Sciatic nerve (tissue), 2 donors: ENCODE data around the gene BEAN1. TPM values are rescaled to one million over a fixed set of nuclear protein-coding genes. Genes with fewer than 3 reads are reported as not detected.
"Not testable (repeated sequence)": the region's sequence is repeated elsewhere in the genome, so short reads cannot be mapped to it uniquely, and the experiment has no call there.

Experiments
- ATAC-seq: fragments of 200-7000 bp; cut with Tn5 transposase; one replicate; pipeline ENCODE4 v1.9.1; 2020; ENCODE audit warnings: mild to moderate bottlenecking, moderate library complexity
- DNase-seq: peaks from one replicate; pipeline ENCODE4 v3.0.0-alpha.2; 2020; ENCODE audit warnings: low spot score
- intact Hi-C: fragments of 100-400 bp; cut with DNase I; formaldehyde crosslinking; loops from one replicate; pipeline ENCODE4 v1.14.2; 2022
- total RNA-seq: library from RNA; stranded (reverse); fragmentation: NEBNext Ultra II Directional; extraction: Animal tissue kit (Norgen Biotek cat#: 25700); gene quantifications from one replicate; pipeline ENCODE4 v1.2.1, GENCODE V29; 2021
- donor health status: DM: no; HTN: no; CAD: no.
- donor health status: DM: no; HTN: no; CAD: no.

Gene BEAN1
- total RNA-seq, 1 donor from 2014 or later = 1.8 TPM

GRCh38 chr16:66458292-66458691, 31.2 kb downstream of the BEAN1 start:
- ATAC-seq (no peak), DNase-seq (peak; percentile 23)
- intact Hi-C loops = no loop called here

DNA sequence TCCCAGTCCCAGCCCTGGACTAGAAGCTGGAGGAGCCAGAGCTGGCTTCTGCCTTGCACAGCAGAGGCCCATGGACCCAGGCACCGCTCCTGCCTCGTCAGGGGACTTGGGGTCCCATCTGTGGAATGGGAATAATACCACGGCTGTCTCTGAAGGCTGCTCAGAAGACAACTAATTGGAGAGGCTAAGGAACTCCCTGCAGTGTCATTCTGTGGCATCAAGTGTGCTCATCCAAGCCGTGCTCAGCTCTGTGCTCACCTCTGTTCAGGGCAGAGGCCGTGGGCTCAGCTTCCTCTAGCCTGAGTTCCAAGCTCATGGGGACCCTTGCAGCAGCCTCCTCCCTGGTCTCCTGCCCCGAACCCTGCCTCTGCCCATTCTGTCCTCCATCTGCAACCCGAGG, 31.8 kb downstream of the BEAN1 start:
- ATAC-seq (no peak), DNase-seq (peak; percentile 36)
- intact Hi-C loops = no loop called here

GRCh38 chr16:66459878-66460277, 32.8 kb downstream of the BEAN1 start:
- DNase-seq (peak; percentile 25), ATAC-seq (no peak)
- intact Hi-C loops = no loop called here

- intact Hi-C loops = no loop called here
- no peak for DNase-seq
- ATAC-seq = no peak
Measured at GRCh38 chr16:66460703-66461102, 33.6 kb downstream of the BEAN1 start.

DNA sequence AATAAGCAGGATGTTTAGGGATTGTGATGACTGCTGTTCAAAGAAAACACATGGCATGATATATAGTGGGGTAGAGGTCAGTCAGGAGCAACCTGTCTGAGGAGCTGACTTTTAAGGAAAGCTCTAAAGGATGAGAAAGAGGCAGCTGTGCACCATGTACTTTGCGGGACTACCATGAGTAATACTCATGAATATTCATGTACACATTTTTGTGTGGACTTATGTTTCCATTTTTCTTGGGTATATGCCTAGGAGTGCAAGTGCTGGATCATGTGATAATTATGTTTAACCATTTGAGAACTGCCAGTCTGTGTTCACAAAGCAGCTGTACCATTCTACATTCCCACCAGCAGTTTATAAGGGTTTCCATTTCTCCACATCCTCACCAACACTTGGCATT, 35.8 kb downstream of the BEAN1 start:
- ATAC-seq = no peak
- no peak for DNase-seq
- intact Hi-C loops = no loop called here

DNA sequence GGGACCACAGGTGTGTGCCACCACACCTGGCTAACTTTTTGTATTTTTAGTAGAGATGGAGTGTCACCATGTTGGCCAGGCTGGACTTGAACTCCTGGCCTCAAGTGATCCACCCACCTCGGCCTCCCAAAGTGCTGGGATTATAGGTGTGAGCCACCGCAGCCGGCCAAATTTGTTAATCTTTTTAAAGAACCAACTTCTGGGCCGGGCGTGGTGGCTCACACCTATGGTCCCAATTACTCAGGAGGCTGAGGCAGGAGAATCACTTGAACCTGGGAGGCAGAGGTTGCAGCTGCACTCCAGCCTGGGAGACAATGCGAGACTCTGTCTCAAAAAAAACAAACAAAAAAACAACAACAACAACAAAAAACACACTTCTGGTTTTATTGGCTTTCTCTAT, 38.9 kb downstream of the BEAN1 start:
- DNase-seq = peak; percentile 10
- ATAC-seq, intact Hi-C loops: not testable (repeated sequence)

GRCh38 chr16:66466636-66467035, 39.5 kb downstream of the BEAN1 start:
- intact Hi-C loops, ATAC-seq: not testable (repeated sequence)
- DNase-seq = peak; percentile 35

GRCh38 chr16:66467611-66468010, 40.5 kb downstream of the BEAN1 start:
- intact Hi-C loops = no loop called here
- ATAC-seq (no peak), DNase-seq (peak; percentile 13)

GRCh38 chr16:66468321-66468965, 41.3 kb downstream of the BEAN1 start:
- ATAC-seq = no peak
- DNase-seq = peak; percentile 22
- intact Hi-C loops = no loop called here

GRCh38 chr16:66469291-66469946, 42.3 kb downstream of the BEAN1 start:
- DNase-seq (peak; percentile 51), ATAC-seq (no peak)
- intact Hi-C loops = no loop called here

DNA sequence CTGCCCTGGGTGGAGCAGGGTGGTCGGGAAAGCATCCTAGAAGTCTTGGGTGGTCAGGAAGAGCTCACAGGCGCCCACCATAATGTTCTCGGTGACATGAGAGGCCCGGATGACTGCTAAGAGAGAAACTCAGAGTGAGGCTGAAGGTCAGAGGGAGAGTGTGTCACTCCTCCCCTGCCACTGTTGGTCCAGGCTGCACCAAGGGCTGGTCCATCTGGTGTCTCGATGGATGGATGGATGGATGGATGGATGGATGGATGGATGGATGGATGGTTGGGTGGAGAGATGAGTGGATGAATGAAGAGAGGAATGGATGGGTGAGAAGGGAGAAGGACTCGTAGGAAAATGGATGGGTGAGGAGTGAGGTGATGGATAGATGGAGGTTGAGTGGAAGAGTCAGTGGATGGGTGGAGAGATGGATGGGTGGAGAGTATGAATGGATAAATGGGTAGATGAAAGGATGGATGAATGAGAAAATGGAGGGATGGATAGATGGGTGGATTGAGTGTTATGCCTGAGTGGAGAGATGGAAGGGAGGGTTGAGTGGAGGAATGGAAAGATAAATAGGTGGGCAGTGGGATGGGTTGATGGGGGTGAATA, 43.0 kb downstream of the BEAN1 start:
- intact Hi-C loops = no loop called here
- ATAC-seq = no peak
- DNase-seq = no peak

DNA sequence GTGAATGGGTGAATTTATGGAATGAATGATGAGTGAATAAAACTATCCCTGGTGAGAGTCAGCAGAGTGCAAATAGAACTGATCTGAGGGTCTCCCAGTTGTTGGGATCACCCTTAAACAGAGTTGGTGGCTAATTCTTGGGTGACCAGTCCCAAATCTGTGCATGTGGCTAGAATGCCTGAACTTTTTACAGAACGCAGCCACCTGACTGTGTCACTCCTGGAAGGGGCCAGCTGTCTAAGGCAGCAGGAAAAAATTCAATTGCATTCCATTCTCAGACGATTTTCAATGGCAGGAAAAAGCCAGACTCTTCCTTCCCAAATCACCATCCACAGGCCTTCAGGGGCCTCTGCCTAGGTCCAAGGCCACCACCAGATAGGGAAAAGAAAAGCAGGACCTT, 43.5 kb downstream of the BEAN1 start:
- peak; percentile 0 for DNase-seq
- intact Hi-C loops = no loop called here
- no peak for ATAC-seq

- DNase-seq (peak; percentile 18), ATAC-seq (no peak)
- intact Hi-C loops = no loop called here
Measured at GRCh38 chr16:66471264-66471663, 44.2 kb downstream of the BEAN1 start.

DNA sequence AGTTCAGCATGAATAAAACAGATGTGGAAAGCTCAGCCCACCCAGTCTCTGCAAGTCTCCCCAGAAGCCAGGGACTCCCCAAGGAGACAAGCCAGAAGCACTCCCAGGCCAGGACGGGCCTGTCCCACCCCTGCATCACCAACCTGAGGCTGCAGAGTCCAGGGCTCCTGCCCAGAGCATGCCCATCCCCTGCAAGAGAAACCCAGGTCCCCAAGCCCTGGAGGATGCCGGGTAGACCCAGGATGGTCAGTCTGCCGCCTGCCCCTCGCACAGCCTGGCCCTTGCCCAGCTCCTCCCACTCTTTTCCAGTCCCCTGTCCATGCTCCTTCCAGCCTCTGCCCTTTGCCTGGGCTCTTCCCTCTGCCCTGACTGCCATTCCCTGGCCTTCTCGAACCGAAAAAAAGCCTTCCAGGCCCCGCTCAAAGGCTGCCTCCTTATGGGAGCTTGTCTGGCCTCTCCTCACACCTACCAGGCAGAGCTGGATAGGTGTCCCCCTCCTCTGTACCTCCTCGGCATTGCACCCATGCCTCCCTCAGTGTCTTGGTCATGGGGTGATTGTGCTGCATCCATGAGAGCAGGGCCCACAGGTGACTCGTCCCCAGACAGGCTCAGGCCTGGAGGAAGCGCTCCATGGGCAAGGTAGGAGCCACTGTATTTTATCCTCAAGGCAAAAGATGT, 44.8 kb downstream of the BEAN1 start:
- intact Hi-C loops = no loop called here

GRCh38 chr16:66473051-66473571, 46.0 kb downstream of the BEAN1 start:
- intact Hi-C loops = no loop called here
- ATAC-seq = no peak
- DNase-seq = peak; percentile 45

More for the DNA sequence above, 44.8 kb downstream of the BEAN1 start:
- DNase-seq (peak; percentile 27), ATAC-seq (no peak)

GRCh38 chr16:66473654-66474519, 46.8 kb downstream of the BEAN1 start:
- DNase-seq (peak; percentile 42), ATAC-seq (no peak)
- intact Hi-C loops = no loop called here

- ATAC-seq = no peak
- intact Hi-C loops = no loop called here
- DNase-seq = peak; percentile 41
Measured at GRCh38 chr16:66474750-66475199, 47.7 kb downstream of the BEAN1 start.

GRCh38 chr16:66475232-66475631, 48.1 kb downstream of the BEAN1 start:
- no peak for ATAC-seq
- DNase-seq = no peak
- intact Hi-C loops = no loop called here
